NCI-H1694 (cell line): ENCODE results near the gene RSPH1.
"Not testable (repeated sequence)": the region's sequence is repeated elsewhere in the genome, so short reads cannot be mapped to it uniquely, and the experiment has no call there.

Experiments
- DNase-seq: peaks from one replicate; lab custom pipeline; 2025; lab: John Stamatoyannopoulos, UW

The RSPH1 gene

GRCh38 chr21:42489006-42489563, 6.9 kb downstream of the RSPH1 start:
- DNase-seq: no peak

GRCh38 chr21:42486531-42486930, 9.5 kb downstream of the RSPH1 start:
- DNase-seq: no peak

GRCh38 chr21:42486072-42486471, 10.0 kb downstream of the RSPH1 start:
- DNase-seq: no peak

GRCh38 chr21:42484966-42485365, 11.1 kb downstream of the RSPH1 start:
- no peak for DNase-seq

GRCh38 chr21:42481169-42481568, 14.9 kb downstream of the RSPH1 start:
- DNase-seq: no peak

GRCh38 chr21:42480736-42481135, 15.3 kb downstream of the RSPH1 start:
- no peak for DNase-seq

GRCh38 chr21:42479582-42479981, 16.4 kb downstream of the RSPH1 start:
- no peak for DNase-seq

- no peak for DNase-seq
Observed at GRCh38 chr21:42478504-42478903, 17.5 kb downstream of the RSPH1 start.

- DNase-seq: no peak
Observed at GRCh38 chr21:42476388-42477331, 19.4 kb downstream of the RSPH1 start.

- DNase-seq: no peak
Observed at GRCh38 chr21:42475526-42476387, 20.3 kb downstream of the RSPH1 start.

GRCh38 chr21:42475036-42475435, 21.0 kb downstream of the RSPH1 start:
- no peak for DNase-seq

- DNase-seq: no peak
Observed at GRCh38 chr21:42474043-42474831, 21.8 kb downstream of the RSPH1 start.

- DNase-seq: no peak
Observed at GRCh38 chr21:42473498-42474042, 22.5 kb downstream of the RSPH1 start.

- no peak for DNase-seq
Observed at GRCh38 chr21:42472521-42472920, 23.5 kb downstream of the RSPH1 start.

GRCh38 chr21:42471716-42472330, 24.2 kb downstream of the RSPH1 start:
- no peak for DNase-seq

GRCh38 chr21:42471206-42471605, 24.8 kb downstream of the RSPH1 start:
- no peak for DNase-seq

GRCh38 chr21:42469726-42470125, 26.3 kb downstream of the RSPH1 start:
- not testable (repeated sequence) for DNase-seq

- no peak for DNase-seq
Observed at GRCh38 chr21:42469272-42469671, 26.8 kb downstream of the RSPH1 start.

- no peak for DNase-seq
Observed at GRCh38 chr21:42468491-42469131, 27.4 kb downstream of the RSPH1 start.
